Measurements from ENCODE around the gene SMIM36.

- no peak for TF ChIP-seq POLR2A (IDR thresholded peaks at IDR 0.05; ENCODE audit: low read length)
- no peak for TF ChIP-seq GATA1 (IDR thresholded peaks at IDR 0.05; ENCODE audit: low read depth, low read length)
Measured at GRCh38 chr17:55413825-55414489, 97.3 kb downstream of the SMIM36 start.

Data from erythroblast (primary cell).